OCI-LY3 (cell line): ENCODE data around the gene ZNF672.
A peak's percentile ranks its signal among the peaks of the same experiment; 100 is the strongest.
"Not testable (repeated sequence)": the region's sequence is repeated elsewhere in the genome, so short reads cannot be mapped to it uniquely, and the experiment has no call there.

Source experiments
- H2AFZ ChIP-seq: fragments of 200-600, 300-600 bp; shearing (Covaris generic); 2 replicates; pipeline ENCODE4 v1.6.0; 2014; ENCODE audit warnings: antibody characterized with exemption, low read depth, low read length
- H3K27ac ChIP-seq: fragments of 200-600, 300-600 bp; sonication (generic); 2 replicates; pipeline ENCODE4 v1.5.1; 2014; ENCODE audit warnings: mild to moderate bottlenecking, low read length, moderate library complexity, mixed read lengths
- H3K27me3 ChIP-seq: fragments of 200-600, 300-600 bp; sonication (generic); 2 replicates; pipeline ENCODE4 v1.6.1; 2014; ENCODE audit warnings: low read depth, low read length, mixed read lengths
- H3K36me3 ChIP-seq: fragments of 200-600, 300-600 bp; sonication (generic); replicated peaks from 2 replicates; pipeline ENCODE3; 2014; ENCODE audit warnings: low read depth, low read length, mixed read lengths
- H3K4me1 ChIP-seq: fragments of 300-600, 200-600 bp; sonication (generic); 2 replicates; pipeline ENCODE4 v1.6.1; 2014; ENCODE audit warnings: low read length, mixed read lengths
- H3K4me2 ChIP-seq: fragments of 200-600, 300-600 bp; sonication (generic); 2 replicates; pipeline ENCODE4 v1.6.1; 2014; ENCODE audit warnings: low read length, mixed read lengths
- H3K4me3 ChIP-seq: fragments of 300-600, 200-600 bp; sonication (generic); 2 replicates; pipeline ENCODE4 v1.5.1; 2014; ENCODE audit warnings: antibody characterized with exemption, mild to moderate bottlenecking, low read length, moderate library complexity
- H3K79me2 ChIP-seq: fragments of 300-600, 200-600 bp; shearing (Covaris generic); 2 replicates; pipeline ENCODE4 v1.6.1; 2014; ENCODE audit warnings: mild to moderate bottlenecking, low read length, mixed read lengths
- H3K9ac ChIP-seq: fragments of 300-600, 200-600 bp; shearing (Covaris generic); 2 replicates; pipeline ENCODE4 v1.6.0; 2014; ENCODE audit warnings: mild to moderate bottlenecking, low read length, moderate library complexity
- H3K9me3 ChIP-seq: fragments of 200-600, 300-600 bp; shearing (Covaris generic); 2 replicates; pipeline ENCODE4 v1.6.1; 2014; ENCODE audit warnings: low read length, mixed read lengths; ENCODE audit not compliant: insufficient read depth
- H4K20me1 ChIP-seq: fragments of 200-600, 300-600 bp; sonication (generic); 2 replicates; pipeline ENCODE4 v1.6.1; 2016; ENCODE audit warnings: low read length, mixed read lengths; ENCODE audit not compliant: insufficient read depth
- CTCF ChIP-seq: fragments of 200-600, 300-600 bp; sonication (generic); IDR thresholded peaks from 2 replicates; pipeline ENCODE4 v1.5.1; 2014; ENCODE audit warnings: antibody characterized with exemption, low read length, low read depth
- EZH2phosphoT487 ChIP-seq: fragments of 200-600 bp; shearing (Covaris generic); IDR thresholded peaks from 2 replicates; pipeline ENCODE4 v1.6.1; 2018; ENCODE audit warnings: antibody characterized with exemption, mixed run types, low read depth

Gene ZNF672

GRCh38 chr1:248791010-248791409 is 47.0 kb upstream of the ZNF672 start:
- Histone ChIP-seq H3K27me3 (peaks cover 92% of the 10 kb centered on the region), H2AFZ (no peak overlapping the region), H3K27ac (no peak overlapping the region), H3K9ac (no peak overlapping the region), H3K36me3 (no peaks in the 10 kb centered on the region), H3K4me3 (no peak overlapping the region), H3K4me1 (peaks cover 23% of the 10 kb centered on the region), H3K4me2 (no peak overlapping the region), H3K79me2 (no peaks in the 10 kb centered on the region), H3K9me3 (peaks cover 10% of the 10 kb centered on the region; the same call in 1 of the 2 replicates), H4K20me1 (0 out of 2 replicates have a peak, but pooled peaks cover 5% of the 10 kb centered on the region)
- TF ChIP-seq CTCF (peak; percentile 10; the same call in 1 of the 2 replicates), EZH2phosphoT487 (no peak)

- H3K4me1 ChIP-seq, result peaks cover 23% of the 10 kb centered on the region
- no peaks in the 10 kb centered on the region for H3K79me2 ChIP-seq
- TF ChIP-seq CTCF (no peak), EZH2phosphoT487 (no peak)
- no peak overlapping the region for H3K9ac ChIP-seq
- H3K9me3 ChIP-seq, result peaks cover 10% of the 10 kb centered on the region; the same call in 1 of the 2 replicates
- H4K20me1 ChIP-seq, result 0 out of 2 replicates have a peak, but pooled peaks cover 5% of the 10 kb centered on the region
- no peak overlapping the region for H3K27ac ChIP-seq
- H2AFZ ChIP-seq, result no peak overlapping the region
- H3K36me3 ChIP-seq, result no peaks in the 10 kb centered on the region
- H3K4me2 ChIP-seq, result peak overlapping the region; percentile 2
- peaks cover 90% of the 10 kb centered on the region for H3K27me3 ChIP-seq
- no peak overlapping the region for H3K4me3 ChIP-seq
Observed at GRCh38 chr1:248792342-248792741, 45.7 kb upstream of the ZNF672 start.

GRCh38 chr1:248793592-248793991 is 44.4 kb upstream of the ZNF672 start:
- Histone ChIP-seq H3K4me1 (peaks cover 23% of the 10 kb centered on the region), H3K9me3 (peaks cover 10% of the 10 kb centered on the region; the same call in 1 of the 2 replicates), H3K79me2 (no peaks in the 10 kb centered on the region), H3K36me3 (no peaks in the 10 kb centered on the region), H2AFZ (no peak overlapping the region), H4K20me1 (0 out of 2 replicates have a peak, but pooled peaks cover 5% of the 10 kb centered on the region), H3K4me2 (peak overlapping the region; percentile 34), H3K4me3 (no peak overlapping the region), H3K27me3 (peaks cover 90% of the 10 kb centered on the region), H3K9ac (no peak overlapping the region), H3K27ac (no peak overlapping the region)
- TF ChIP-seq CTCF (no peak), EZH2phosphoT487 (peak; percentile 85; the same call in 1 of the 2 replicates)

- not testable (repeated sequence) for H3K27ac ChIP-seq, H3K36me3 ChIP-seq, H3K79me2 ChIP-seq, H3K4me3 ChIP-seq, H3K9me3 ChIP-seq, H4K20me1 ChIP-seq, H3K4me2 ChIP-seq, H2AFZ ChIP-seq, H3K9ac ChIP-seq
- H3K4me1 ChIP-seq, result peaks cover 23% of the 10 kb centered on the region
- peaks cover 86% of the 10 kb centered on the region for H3K27me3 ChIP-seq
Observed at GRCh38 chr1:248794663-248795062, 43.4 kb upstream of the ZNF672 start.

- Histone ChIP-seq H4K20me1 (no peaks in the 10 kb centered on the region), H3K4me3 (no peak overlapping the region), H3K27ac (no peak overlapping the region), H3K4me2 (no peak overlapping the region), H3K27me3 (peaks cover 76% of the 10 kb centered on the region), H3K9me3 (peaks cover 10% of the 10 kb centered on the region; the same call in 1 of the 2 replicates), H3K4me1 (peaks cover 5% of the 10 kb centered on the region), H3K36me3 (no peaks in the 10 kb centered on the region), H3K79me2 (no peaks in the 10 kb centered on the region), H3K9ac (no peak overlapping the region), H2AFZ (no peak overlapping the region)
- TF ChIP-seq CTCF, result no peak
- TF ChIP-seq EZH2phosphoT487, result no peak
Observed at GRCh38 chr1:248798791-248799190, 39.2 kb upstream of the ZNF672 start.
